GM18511 (cell line): ENCODE results near the gene ILF2.
"Not testable (repeated sequence)": the region's sequence is repeated elsewhere in the genome, so short reads cannot be mapped to it uniquely, and the experiment has no call there.

Source experiments
- ATAC-seq: cut with Tn5 transposase; IDR thresholded peaks from one replicate; pipeline ENCODE4 v1.9.1; 2021; ENCODE audit warnings: mild to moderate bottlenecking, moderate library complexity; ENCODE audit not compliant: unreplicated experiment

ILF2 gene

GRCh38 chr1:153649137-153649862, 21.5 kb downstream of the ILF2 start:
- no peak for ATAC-seq

DNA sequence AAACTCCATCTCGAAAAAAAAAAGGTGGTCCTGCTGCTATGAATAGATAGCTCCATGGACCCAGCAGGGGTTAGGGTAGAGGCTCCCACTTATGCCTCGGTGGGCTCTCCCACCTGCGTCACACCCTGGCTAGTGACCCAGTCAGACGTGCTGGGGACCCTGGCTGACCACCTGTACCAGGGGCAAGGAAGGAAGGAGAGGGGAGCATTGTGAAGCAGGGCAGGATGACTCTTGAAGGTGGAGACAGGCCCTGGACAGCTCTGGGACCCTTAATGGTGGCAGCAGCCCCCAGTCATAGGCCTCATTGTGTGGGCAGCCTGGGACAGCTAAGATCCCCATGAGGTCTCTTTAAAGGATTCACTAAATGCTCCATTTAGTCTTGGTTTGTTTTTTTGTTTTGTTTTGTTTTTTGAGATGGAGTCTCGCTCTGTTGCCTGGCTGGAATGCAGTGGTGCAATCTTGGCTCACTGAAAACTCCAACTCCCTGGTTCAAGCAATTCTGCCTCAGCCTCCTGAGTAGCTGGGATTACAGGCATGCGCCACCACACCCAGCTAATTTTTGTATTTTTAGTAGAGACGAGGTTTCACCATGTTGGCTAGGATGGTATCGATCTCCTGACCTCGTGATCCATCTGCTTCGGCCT, 22.7 kb downstream of the ILF2 start:
- no peak for ATAC-seq

DNA sequence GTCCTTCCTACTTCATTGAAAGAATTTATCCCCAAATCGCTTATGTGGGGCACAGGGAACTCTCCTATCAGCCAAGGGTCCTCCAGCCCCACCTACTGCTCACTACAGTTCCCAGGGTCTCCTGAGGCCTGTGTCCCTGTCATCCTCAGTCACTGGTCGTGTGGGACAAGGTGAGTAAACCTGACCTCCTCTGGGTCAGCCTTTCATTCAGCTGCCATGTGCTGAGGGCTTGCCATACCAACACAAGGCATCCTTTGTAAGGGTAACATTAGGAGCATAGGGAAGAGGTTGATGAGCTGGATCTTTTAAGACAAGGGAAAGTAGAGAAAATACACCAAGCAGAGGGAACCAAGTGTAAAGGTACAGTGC, 23.5 kb downstream of the ILF2 start:
- no peak for ATAC-seq

DNA sequence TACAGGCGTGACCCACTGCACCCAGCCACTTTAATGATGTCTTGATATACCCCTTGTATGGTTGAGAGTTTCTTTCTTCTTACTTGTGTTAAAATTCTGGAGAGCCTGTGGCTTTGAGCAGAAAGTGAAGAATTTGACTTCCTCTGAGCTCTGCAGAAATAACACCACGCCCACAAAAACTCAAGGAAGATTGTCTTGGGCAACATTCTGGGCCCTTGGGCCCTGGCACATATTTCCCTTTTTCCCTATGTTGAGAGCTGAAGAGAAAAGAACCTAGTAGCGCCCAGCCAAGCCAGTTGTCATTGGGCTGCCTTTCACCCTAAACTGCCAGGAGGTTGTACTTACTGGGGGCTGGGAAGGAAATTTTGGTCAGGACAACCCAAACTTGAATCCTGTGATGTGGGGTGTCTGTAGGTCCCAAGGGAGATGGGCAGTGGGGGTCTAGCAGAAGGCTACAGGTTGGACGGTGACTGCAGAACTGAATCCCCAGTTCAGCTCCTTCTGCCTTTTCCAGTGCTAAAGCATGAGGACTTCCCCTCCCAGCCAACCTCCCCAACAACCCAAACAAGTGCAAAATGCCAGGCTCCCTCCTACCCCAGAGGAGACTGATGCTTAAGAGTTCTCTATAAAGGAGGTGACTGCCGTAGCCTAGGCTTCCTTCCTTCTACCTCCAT, 24.0 kb downstream of the ILF2 start:
- no peak for ATAC-seq

- ATAC-seq: no peak
Measured at GRCh38 chr1:153643816-153644215, 27.0 kb downstream of the ILF2 start.

GRCh38 chr1:153643100-153643499, 27.7 kb downstream of the ILF2 start:
- ATAC-seq: no peak

DNA sequence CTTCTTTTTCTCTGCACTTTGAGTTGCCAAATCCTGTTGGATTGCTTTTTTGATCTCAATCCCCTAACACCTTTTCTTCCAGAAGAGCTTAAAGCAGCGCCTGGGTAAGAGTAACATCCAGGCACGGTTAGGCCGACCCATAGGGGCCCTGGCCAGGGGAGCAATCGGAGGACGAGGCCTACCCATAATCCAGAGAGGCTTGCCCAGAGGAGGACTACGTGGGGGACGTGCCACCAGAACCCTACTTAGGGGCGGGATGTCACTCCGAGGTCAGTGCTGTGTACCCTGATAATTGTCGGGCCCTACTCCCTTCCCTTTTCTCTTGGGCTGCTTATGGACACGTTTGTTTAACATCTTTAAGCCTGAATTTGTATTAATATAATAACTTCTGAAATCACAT, 28.6 kb downstream of the ILF2 start:
- no peak for ATAC-seq

GRCh38 chr1:153640861-153641260, 29.9 kb downstream of the ILF2 start:
- no peak for ATAC-seq

DNA sequence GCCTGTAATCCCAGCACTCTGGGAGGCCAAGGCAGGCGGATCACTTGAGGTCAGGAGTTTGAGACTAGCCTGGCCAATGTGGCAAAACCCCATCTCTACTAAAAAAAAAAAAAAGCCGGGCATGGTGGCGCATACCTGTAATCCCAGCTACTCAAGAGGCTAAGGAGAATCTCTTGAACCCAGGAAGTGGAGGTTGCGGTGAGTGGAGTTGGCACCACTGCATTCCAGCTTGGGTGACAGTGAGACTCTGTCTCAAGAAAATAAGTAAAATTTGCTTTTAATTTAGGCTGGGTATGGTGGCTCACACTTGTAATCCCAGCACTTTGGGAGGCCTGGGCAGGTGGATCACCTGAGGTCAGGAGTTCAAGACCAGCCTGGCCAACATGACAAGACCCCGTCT, 30.6 kb downstream of the ILF2 start:
- not testable (repeated sequence) for ATAC-seq

DNA sequence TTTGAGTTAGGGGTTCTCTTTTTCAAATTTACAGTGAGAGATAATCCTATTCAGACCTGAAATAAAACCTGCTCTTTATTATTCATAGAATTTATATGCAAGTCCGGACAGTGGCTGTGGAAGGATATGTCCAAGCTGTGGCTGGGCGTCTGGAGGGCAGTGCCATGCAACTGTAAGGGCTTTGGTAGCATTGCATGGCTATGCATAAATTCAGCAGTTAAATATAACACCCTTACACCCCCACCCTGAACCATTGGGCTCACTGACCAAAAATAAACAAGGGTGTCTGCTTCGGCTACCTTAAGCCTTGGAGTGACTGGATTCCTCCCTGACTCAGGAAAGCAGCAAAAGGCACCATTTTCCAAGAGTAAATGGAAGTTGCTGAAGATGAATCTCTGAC, 31.5 kb downstream of the ILF2 start:
- ATAC-seq: no peak

- ATAC-seq: no peak
Measured at GRCh38 chr1:153638261-153638660, 32.5 kb downstream of the ILF2 start.

DNA sequence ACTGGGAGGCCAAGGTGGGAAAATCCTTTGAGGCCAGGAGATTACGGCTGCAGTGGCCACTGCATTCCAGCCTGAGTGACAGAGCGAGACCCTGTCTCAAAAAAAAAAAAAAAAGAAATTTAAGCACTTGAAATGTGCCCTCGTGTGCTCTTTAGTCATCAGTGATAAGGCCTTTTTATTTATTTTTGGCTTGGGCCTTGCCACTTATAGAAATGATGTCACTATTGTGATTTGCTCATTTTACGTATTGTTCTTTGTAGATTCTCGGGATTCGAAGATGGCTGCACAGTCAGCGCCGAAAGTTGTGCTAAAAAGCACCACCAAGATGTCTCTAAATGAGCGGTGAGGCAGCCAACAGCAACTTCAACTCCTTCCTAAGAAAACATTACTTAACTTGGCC, 34.5 kb downstream of the ILF2 start:
- ATAC-seq: no peak

DNA sequence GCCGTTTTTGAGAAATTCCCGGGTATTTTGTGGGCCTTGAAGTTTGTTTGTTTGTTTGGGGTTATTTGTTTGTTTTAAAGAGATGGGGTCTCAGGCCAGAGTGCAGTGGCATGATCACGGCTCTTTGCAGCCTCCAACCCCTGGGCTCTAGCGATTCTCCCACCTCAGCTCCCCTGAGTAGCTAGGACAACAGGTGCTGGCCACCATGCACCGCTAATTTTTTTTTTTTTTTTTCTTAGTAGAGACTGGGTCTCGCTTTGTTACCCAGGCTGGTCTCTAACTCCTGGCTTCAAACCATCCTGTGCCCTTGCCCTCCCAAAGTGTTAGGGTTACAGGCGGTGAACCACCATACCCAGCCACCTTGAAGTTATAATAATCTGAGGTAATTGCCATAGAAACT, 34.9 kb downstream of the ILF2 start:
- no peak for ATAC-seq

DNA sequence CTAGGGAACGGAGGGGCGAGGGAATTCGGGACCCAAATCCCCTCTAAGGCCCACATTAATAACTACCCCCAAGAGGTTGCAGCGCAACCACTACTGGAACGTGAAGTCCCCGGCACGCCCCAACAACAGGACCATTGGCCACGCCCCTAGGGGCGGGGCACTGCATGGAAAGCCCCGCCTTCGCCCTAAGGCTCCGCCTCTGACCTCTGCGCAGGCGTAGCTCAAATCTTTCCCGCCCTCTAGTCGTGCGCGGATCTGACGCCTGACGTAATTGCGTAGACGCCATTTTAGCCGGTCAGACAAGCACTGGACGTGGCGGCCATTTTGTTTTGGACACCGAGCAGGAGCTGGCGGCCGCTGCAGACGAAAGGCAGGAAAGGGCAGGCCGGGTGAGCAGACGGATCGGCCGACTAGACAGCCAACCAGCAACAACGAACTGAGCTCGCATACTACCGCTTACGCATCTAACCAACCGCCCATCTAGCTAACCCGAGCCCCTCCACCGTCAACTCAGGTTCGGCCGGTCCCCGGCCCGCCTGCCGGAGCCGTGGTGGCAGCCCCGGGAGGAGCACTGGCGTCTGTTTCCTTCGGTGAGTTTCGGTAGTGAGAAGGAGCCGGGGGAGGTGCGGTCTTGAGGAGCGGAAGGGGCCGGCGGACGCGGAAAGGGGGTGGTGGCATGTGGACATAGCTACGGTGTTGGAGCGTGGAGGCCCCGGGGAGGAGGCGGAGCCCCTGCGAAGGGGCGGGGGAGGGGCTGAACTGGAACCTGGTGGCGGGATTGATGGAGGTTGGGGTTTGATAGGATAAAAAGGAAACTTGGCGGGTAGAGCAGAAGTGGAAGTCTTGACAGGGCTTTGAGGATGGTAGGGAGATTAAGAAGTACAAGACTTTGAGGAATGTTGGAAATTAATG, 36.8 kb downstream of the ILF2 start, which contains the start of gene CHTOP:
TSS of gene CHTOP (plus strand) at position 313 of the 912 bp plus-strand sequence. CDS start 2,523 bp downstream, outside the sequence.
- peak; percentile 93 for ATAC-seq

- no peak for ATAC-seq
Measured at GRCh38 chr1:153633161-153633753, 37.5 kb downstream of the ILF2 start.

DNA sequence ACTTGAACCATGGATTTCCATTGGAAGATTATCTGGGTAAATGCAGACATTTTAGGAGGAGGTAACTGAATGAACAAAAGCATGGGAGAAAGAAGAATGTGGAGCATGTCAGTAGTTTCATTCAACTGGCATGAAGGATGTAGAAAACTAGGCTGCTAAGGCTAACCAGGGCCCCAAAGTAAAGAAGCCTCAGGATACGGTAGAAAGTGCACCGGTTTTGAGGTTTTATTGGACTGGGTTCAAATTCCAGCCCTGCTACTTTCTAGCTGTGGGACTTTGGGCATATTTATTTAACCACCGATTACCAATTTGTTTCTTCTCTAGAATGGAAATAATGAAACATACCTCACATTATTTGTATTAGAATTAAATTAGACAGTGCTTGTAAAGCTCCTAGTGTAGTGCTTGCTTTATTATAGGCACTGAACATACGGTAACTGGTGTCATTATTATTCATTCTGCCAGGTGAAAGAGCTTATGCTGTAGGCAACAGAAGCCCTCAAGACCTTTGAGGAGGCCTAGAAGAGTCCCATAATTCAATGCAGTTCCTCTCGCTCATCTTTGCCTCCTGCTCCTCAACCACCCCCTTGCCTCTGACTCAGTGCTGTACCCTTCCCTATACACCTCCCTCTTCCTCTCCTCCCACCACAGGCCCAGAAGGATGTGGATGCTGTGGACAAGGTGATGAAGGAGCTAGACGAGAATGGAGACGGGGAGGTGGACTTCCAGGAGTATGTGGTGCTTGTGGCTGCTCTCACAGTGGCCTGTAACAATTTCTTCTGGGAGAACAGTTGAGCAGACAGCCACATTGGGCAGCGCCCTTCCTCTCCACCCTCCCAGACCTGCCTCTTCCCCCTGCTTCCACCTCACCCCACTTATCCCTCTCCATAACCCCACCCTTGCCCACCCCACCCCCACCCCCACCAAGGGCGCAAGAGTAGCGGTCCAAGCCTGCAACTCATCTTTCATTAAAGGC, 39.5 kb downstream of the ILF2 start:
- no peak for ATAC-seq

DNA sequence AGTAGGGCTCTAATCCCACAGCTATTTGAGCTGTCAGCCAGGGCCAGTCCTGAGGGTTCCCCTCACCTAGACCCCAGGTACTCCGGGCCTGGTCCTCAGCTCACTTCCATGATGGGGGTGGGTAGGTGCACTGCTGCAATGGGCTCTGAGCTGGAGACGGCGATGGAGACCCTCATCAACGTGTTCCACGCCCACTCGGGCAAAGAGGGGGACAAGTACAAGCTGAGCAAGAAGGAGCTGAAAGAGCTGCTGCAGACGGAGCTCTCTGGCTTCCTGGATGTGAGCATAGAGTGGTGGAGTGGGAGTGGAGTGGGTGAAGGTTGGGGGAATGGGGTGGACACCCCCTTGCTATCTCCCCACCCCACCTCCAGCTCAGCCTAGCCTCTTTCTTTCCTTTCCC, 40.4 kb downstream of the ILF2 start:
- no peak for ATAC-seq

DNA sequence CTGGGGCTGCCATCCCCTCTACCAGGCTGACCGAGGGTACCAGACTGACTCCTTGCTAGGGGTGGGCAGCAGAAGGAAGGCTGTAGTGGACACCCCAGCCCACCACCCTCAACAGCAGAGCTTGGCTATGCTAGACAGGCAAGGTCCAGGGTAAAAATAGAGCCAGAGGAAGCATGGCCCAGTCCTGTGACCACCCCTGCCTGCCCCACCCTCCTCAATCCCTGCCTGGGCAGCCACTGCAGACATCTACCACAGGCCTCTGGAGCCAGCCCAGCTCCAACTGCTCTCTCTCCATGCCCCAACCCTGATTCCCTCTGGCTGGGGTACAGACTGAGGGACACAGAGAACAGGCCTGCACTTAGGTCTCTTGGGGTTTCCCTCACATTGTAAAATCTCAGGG, 40.8 kb downstream of the ILF2 start:
- no peak for ATAC-seq

DNA sequence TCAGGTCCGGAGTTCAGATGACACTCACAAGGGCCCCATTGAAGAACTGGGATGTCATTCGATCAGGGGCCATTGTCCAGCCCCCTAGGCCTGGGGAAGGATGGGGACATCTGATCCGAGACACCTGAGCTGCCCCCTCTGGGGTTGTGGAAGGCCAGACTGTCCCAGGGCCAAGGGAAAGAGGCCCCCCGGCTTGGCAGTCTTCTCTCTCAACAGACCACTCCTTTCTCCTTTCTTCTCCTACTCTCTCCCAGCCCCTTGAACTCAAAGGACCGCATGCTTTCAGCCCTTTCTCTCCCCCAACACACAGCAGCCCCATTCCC, 41.5 kb downstream of the ILF2 start:
- ATAC-seq: no peak
